MV-4-11 (cell line): ENCODE results near the gene EIF2S1.
"Not testable (repeated sequence)": the region's sequence is repeated elsewhere in the genome, so short reads cannot be mapped to it uniquely, and the experiment has no call there.

Experiments
- DNase-seq: peaks from one replicate; lab custom pipeline; 2025; lab: John Stamatoyannopoulos, UW

The EIF2S1 gene

DNA sequence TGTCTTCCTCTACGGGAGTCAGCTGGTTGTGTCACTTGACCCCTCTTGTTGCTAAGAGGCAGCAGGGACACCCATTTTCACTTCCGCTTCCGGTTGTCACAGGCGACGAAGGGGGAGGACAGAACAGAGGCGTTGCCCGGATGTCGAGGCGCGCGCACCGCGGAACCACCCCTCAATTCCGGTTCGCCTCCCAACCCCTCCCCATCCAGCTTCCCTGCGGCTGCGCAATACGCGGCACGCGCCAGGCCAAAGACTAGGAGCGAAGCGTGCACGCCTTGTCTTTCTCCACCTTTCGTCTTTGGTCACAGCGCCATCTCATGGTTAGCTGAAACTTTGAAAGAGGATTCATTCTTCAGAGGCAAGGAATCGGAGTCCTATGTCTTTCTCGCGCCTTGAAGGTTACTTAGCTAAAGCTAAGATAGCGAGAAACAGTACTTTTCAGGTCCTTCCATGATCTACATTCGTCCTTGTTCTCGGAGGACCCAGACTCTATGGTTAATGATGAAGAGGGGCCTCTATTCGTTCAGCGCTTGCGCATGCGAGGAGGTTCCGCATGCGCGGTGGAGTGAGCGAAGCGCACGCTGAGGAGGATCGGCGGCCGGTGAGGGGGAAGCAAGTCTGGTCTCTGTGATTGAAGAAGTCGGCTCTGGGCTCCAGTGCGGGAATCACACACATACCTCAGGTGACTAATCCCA lies at the start of gene EIF2S1, which contains the start of gene ATP6V1D:
Gene EIF2S1, plus strand, starts transcription at position 554 of the 695 bp plus-strand sequence. CDS start 4,440 bp downstream, outside the sequence.
Gene ATP6V1D, minus strand, starts transcription at position 30 of the 695 bp plus-strand sequence. CDS start 106 bp downstream, outside the sequence.
- DNase-seq, result peak; percentile 99

DNA sequence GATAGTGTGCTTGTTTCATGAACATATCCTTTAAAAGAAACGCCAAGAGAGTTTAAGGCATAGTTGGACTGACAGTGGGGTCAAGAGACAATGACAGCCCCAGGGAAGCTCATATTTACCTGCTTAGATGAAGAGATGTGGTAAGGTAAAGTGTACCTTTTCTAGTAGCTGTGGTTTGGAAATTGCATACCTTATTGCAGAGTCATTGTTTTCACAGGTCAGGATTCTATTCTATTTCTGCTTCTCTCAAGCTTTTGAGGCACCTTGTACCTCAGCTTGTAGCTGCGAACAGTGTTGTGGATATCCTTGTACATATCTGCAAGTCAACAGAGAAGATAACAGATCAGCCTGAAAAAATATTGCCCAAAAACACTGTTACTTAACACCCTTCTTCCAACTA lies 48.3 kb upstream of the EIF2S1 start:
- DNase-seq, result no peak

DNA sequence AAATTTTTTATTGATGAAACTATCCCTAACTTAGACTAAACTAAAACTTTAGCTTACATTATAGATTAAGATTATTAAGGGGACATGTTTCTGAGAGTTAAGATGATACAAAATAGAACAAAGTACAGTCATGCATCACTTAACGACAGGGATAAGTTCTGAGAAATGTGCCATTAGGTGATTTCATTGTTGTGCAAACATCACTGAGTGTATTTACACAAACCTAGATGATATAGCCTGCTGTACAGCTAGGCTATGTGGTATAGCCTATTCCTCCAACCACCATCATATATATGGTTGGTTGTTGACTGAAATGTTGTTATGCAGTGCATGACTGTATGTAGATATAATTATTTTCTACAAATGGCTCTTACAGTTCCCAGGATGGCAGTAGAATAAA lies 47.0 kb upstream of the EIF2S1 start:
- no peak for DNase-seq

DNA sequence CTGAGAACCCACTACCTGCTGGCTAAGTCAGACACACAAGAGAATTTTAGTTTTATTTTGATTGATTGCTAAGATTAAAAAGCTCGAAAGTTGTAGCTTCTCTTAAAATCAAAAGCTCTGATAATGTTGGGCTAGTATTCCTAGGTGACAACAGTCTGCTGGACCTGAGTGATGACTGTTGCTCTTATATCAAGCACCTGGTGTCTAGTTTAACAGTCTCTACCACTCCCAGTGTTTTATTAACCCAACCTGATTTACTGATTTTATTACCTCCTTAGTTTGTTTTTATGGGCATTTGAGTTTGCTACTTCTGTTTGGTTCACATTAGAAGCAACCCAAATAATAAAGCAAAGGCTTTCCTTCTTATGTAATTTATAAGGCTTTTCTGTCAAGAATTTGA lies 42.3 kb upstream of the EIF2S1 start:
- DNase-seq, result no peak

DNA sequence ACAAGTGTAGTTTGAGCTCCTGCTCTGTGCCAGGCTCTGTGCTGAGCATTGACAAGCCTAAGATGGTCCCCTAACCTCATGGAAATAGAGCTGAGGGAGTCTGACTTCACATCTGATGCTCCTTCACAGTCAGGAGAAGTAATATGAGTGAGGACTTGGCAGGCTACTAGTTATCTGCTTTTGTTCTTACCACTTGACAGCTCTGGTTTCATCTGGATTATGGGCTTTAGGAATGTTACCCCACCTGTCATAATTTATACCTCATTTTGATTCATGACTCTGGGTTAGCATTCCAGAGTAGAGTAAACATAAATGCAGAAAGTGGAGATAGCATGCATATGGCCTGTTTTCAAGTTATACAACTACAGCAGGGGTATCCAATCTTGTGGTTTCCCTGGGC lies 41.0 kb upstream of the EIF2S1 start:
- no peak for DNase-seq

DNA sequence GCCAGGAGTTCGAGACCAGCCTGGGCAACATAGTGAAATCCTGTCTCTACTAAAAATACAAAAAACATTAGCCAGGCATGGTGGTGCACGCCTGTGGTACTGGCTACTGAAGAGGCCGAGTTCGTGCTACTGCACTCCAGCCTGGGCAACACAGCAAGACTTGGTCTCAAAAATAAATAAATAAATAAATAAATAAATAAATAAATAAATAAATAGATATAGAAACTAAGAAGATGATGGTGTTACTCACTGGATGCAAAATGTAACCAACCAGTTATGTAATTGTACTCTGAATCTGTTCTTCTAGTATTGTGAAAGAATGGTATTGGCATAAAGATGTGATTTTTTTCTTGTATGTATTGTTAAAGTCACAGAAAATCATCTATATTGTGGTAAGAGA lies 30.5 kb upstream of the EIF2S1 start:
- not testable (repeated sequence) for DNase-seq

DNA sequence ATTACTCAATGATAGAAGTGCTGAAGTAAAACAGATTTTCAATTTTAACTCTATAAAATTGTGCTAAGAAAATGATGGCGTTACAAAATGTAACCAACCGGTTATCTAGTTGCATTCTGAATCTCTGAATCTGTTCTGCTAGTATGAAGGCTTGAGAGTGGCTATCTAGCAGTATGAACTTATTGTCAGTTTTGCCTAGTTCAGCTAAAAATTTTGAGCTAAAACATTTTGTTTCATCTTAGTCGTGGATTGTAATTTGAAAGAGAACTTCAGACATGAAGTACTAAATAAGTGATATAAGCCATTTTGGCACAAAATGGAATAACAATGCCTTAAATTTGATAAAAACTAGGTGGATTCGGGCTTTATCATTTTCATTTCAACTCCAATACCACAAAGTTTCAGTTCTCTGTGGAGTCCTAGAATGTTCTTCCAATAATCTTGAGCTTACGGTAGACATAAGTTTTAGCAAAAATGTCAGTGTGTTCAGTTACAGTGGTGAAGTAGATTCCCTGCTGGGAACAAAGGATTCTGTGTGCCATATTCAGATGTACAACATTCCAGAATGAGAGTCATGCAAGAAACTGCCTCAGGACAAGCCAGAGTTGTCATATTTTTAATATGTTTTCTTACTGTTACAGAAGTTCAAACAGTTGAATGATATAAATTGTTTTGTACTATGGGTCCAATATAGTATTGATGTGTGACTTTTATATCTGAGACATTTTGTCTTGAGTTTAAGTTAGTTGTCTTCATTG lies 28.6 kb upstream of the EIF2S1 start:
- DNase-seq, result no peak

DNA sequence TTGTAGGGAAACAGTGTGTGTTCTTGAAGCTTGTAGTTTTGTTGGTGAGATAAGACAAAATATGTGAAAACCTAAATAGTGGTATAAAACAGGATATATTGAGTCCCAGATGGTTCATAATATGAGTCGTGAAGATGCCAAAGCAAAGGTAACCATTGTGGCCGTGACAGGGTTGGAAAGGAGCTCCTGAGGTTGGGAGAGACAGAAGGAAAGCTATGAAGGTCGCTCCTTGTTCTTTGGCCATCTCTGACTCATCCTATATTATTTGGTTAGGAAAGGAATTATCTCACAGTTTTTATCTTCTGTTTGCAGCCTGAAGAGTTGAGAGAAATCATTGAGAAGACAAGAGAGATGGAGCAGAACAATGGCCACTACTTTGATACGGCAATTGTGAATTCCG lies 27.7 kb upstream of the EIF2S1 start:
- no peak for DNase-seq

DNA sequence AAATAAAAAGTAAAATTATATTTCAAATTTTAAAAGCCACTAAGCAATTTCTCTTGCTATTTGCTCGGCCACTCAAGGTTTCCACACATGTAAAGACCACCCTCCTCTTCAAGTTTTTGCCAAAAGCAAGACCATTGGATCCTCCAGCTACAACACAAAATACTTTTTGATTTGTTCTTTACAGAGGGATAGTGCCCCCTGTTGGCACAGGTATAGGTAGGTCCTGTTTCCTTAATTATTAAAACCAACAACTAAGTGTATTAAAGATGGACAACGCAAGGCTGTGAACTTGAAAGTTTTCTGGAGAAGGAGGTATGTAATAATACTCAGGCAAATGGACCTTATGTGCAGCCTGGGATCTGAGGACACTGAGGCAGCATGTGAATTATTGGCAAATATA lies 24.3 kb upstream of the EIF2S1 start:
- no peak for DNase-seq

DNA sequence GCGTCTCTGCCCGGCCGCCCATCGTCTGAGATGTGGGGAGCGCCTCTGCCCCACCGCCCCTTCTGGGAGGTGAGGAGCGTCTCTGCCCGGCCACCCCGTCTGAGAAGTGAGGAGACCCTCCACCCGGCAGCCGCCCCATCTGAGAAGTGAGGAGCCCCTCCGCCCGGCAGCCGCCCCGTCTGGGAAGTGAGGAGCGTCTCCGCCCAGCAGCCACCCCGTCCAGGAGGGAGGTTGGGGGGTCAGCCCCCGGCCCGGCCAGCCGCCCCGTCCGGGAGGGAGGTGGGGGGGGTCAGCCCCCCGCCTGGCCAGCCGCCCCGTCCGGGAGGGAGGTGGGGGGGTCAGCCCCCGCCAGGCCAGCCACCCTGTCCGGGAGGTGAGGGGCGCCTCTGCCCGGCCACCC lies 18.9 kb upstream of the EIF2S1 start:
- DNase-seq, result not testable (repeated sequence)

DNA sequence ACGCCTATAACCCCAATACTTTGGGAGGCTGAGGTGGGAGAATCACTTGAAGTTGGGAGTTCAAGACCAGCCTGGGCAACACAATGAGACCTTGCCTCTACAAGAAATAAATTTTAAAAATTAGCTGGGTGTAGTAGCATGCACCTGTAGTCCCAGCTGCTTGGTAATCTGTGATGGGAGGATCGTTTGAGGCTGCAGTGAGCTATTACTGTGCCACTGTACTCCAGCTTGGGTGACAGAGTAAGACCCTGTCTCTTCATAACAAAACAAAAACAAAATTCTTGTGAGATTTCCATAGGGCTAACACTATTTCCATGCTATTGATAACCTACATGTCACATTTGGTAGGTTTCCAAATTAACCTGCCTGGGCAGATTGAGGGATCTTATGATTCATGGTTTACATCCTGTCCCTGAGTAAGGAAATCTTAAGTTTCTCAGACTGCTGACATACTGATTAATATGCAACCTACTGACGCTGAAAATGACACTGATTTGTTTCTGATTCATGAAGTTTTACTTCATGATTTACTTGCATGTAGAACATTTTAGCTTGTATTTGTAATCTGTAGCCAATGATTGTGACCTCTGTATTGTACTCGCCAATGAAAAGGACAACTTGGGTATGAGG lies 16.4 kb upstream of the EIF2S1 start:
- DNase-seq, result no peak

DNA sequence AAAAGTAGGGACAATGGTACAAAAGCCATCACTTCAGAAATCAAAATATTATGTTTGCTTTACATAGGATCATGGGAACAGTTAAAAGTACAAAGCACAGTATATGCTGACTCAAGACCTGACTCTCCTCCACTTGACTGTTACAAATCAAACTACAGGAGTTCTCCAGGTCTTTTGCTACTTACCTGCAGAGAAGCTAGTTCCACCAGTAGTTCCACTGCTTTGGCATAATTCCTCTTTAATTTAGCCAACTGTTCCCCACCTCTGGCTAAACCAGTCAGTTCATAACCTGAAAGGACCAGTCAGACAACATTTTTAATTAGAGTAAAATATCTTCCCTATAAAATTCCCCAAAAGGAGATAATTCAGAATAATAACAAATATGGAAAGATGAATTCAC lies 14.5 kb upstream of the EIF2S1 start:
- DNase-seq, result no peak

DNA sequence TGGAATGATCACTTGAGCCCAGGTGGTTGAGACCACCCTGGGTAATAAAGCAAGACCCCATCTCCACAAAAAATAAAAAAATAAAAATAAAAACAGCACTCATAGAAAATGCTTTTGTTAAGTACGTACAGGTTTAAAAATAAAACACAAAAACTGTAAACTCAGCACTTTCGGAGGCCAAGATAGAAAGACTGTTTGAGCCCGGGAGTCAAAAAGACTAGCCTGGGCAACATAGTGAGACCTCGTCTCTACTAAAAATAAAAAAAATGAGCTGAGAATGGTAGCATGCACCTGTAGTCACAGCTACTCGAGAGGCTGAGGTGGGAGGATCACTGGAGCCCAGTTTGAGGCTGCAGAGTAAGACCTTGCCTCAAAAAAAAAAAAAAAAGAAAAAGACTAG lies 8.1 kb upstream of the EIF2S1 start:
- DNase-seq, result no peak

DNA sequence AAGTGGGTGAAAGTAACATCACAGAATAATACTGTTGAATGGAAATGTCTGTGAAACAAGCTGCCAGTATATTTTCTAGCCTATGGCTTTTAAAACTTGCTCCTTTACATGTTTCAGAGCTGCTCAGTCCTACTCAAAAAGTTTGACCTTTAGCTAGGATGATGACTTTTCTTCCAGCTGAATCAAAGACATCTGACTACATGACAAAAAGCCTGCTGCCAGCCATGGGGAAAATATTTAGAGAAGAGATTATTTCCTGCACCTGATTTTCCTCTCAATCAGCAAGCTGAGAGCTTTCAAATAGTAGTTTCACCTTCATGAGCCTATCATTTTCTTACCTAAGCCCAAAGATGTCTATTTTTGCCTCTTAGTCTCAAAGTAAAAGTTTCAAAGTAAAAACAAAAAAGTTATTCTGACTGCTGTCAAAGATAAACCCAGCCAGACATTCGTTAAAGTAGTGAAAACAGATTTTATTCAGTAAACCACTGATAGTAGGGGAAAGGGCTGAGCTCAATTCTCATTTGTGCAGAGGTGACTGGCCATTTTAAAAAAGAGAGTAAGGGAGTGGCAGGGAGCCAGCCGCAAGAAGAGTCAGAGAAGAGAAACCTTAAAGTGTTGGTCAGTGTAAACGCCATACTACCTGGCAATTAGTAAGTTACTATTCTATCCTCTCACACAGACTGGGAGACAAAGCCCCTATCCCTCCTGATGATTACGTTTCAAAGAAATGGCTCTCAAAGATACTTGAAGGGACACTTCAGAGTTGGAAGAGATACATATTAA lies 2.8 kb upstream of the EIF2S1 start:
- no peak for DNase-seq

DNA sequence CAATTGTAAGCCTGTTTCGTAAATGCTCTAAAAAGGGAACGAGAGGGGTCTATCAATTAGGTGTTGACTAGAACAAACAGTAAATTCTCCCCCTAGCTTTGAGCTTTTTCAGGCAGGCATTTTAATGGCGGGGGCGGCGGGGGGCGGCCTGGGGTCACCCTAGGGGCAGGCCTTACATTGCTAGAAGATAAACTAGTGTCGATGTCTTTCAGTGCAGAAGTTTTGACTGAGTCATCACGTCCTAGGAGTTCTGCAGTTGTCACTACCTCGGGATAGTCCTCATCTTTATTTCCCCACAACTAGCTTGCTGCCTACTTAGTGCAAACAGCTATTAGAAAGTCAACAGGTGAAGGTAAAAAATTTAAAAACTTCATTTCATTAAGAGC lies 2.2 kb upstream of the EIF2S1 start:
- DNase-seq, result no peak

DNA sequence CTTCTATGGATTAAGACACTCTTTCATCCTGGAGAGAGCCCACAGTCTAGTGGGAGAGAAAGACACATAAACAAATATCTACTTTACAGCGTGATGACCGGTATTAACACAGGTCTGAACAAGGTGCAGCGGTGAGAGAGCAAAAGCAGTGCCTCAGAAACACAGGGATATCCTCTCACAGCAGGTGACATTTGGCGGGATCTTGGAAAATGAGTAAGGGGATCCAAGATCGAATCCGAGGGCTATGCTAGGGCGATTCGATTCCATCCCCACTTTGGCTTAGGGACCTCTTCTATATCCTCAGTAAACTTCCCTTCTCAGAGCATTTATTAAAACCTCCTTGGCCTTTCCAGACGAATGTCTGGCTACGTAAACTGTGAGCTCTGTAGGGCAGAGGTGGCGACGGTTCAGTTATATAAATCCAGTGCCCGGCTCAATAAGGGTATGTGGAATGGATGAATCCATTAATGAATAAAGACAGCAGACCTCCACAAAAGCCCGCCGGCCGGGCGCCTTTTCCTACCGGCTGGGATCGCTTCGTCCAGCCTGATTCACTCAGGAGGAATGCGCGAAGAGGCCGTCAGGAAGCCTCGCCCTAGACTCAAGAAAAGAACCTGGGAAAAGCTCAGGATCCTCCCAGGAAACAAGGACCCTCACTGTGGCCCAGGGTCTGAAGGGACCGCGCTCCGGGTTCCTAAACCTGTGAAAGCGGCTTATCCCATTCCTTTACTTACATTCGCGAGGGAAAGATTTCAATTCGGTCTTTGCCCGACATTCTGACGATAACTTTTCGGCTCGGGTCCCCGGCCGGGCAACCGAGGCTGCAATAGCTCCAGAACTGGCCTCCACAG lies 979 bp upstream of the EIF2S1 start:
- DNase-seq, result no peak

DNA sequence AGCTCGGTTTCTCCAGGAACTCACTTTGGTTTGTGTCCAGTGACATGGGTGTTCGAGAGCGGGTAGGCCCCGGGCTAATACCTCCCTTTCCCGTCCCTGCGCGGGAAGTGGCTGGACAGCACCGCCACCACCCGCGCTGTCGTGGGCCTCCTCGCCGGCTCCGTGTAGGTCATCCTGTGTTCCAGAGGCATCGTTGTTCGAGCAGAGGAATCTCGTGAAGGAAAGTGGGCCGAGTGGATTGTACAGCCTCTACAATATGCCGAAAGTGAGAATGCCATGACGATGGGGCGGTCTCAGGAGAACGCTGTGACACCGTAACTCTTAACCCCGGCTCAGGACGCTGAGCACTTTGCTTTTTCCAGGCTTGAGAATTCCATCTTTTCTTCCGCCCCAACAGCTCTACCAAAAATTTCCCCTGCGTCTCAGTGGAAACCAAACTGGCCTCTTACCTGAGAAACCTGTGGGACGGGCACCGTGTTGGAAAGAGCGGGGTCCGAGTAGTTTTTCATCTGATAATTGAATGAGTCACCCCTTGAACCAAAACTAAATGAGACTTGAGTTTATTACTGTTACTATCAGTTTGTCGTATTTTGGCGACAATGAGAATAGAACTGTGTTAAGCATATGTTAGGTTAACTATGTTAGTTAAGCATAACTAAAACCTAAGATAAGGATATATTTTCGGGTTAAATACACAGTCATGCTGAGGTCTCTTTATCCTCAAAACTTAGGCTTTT lies 510 bp downstream of the EIF2S1 start:
- no peak for DNase-seq

DNA sequence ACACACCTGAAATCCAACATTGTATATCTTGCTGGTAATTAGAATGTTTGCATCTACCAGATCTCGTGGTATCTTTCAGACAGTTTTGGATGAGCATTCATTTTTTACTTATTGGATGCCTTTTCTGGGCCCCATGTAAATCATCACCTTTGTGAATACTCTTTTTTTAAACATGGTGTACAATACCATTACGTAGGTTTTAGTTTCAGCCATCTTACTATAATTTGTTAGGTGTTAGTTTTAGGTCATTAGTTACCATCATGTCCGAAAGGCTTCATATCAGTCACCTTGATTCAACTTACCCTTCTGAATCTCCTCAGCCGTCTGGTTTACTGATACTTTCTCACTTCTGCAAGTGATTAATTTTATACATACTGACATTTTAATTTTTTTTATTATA lies 5.3 kb downstream of the EIF2S1 start:
- DNase-seq, result no peak

DNA sequence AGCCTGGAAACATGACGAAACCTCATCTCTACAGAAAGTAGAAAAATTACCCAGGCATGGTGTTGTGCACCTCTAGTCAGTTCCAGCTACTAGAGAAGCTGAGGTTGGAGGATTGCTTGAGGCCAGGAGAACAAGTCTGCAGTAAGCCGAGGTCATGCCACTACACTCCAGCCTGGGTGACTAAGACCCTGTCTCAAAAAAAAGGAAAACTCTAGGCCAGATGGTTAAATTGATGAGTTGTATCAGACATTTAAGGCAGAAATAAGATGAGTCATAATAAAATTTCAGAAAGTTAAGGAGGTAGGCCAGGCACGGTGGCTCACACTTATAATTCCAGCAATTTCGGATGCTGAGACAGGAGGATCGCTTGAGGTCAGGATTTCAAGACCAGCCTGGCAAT lies 10.7 kb downstream of the EIF2S1 start:
- no peak for DNase-seq

DNA sequence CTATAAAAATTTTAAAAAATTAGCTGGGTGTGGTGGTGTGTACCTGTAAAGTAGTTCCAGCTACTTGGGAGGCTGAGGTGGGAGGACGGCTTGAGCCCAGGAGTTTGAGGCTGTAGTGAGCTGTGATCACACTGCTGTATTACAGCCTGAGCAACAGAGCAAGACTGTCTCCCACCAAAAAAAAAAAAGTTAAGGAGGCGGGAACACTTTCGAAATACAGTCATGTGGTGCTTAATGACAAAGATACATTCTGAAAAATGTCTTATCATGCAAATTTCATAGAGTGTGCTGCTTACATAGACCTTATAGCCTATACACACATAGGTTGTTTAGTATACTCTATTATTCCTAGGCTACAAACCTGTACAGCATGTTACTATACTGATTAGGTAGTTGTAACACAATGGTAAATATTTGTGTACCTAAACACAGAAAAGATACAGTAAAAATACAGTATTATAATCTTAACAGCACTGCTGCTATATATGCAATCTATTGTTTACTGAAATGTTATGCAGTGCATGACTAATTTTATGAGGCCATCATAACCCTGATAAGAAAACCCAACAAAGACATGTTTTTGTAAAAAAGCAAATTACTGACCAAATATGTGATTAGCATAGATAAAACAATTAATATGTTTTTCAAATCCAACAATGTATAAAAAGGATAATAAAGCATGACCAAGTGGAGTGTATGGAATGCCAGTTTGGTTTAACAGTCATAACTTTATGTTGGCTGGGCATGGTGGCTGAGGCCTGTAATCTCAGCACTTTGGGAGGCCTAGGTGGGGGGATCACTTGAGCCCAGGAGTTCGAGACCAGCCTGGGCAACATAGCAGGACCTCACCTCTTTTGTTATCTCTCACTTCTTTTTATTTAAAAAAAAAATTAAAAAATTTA lies 11.4 kb downstream of the EIF2S1 start:
- DNase-seq, result peak; percentile 11
